SK-N-SH treated with all-trans-retinoic acid at 6 μM for 48 hours (cell line): ENCODE results near the gene PEX5L.

Experiments
- ARNTL ChIP-seq: fragments of 450-650 bp; formaldehyde crosslinking; IDR thresholded peaks from 2 replicates; pipeline ENCODE4 v1.5.0; 2020; ENCODE audit warnings: low read depth, mild to moderate bottlenecking, moderate library complexity, borderline replicate concordance
- GLIS3 ChIP-seq: fragments of 250-450 bp; sonication (Bioruptor Pico); IDR thresholded peaks from 2 replicates; pipeline ENCODE4 v1.5.0; 2020; ENCODE audit warnings: mild to moderate bottlenecking, moderate library complexity
- PATZ1 ChIP-seq: fragments of 250-450 bp; sonication (Bioruptor Pico); IDR thresholded peaks from 2 replicates; pipeline ENCODE4 v1.8.0; 2020; ENCODE audit warnings: mild to moderate bottlenecking, moderate library complexity, borderline replicate concordance
- ZFP30 ChIP-seq: fragments of 450-650 bp; formaldehyde crosslinking; IDR thresholded peaks from 2 replicates; pipeline ENCODE4 v1.5.0; 2022; ENCODE audit warnings: mild to moderate bottlenecking, moderate library complexity
- ZNF70 ChIP-seq: fragments of 450-650 bp; formaldehyde crosslinking; IDR thresholded peaks from 2 replicates; pipeline ENCODE4 v1.5.0; 2020; ENCODE audit warnings: mild to moderate bottlenecking, moderate library complexity
- ZNF8 ChIP-seq: fragments of 450-650 bp; formaldehyde crosslinking; IDR thresholded peaks from 2 replicates; pipeline ENCODE4 v1.5.0; 2020; ENCODE audit warnings: mild to moderate bottlenecking, moderate library complexity

GRCh38 chr3:180049391-180049790 is 12.7 kb upstream of the PEX5L start:
- TF ChIP-seq PATZ1 (CRISPR knock-in tag), result no peak
- TF ChIP-seq ARNTL, result no peak
- TF ChIP-seq ZFP30 (CRISPR knock-in tag), result no peak
- TF ChIP-seq ZNF70 (CRISPR knock-in tag), result no peak
- TF ChIP-seq GLIS3 (CRISPR knock-in tag), result no peak
- no peak for TF ChIP-seq ZNF8
